Transverse colon (tissue), 3 donors: ENCODE results near the gene BCL2L12.

Source experiments
- CTCF ChIP-seq, 5 experiments: fragments of 200-600 bp in 3 of 5; fragments of 450-650 bp in 2 of 5; sonication (generic) in 3 of 5; IDR thresholded peaks; 1 replicate in 2 of 5; 2 replicates in 3 of 5; pipeline ENCODE4 v1.5.1; 2016 to 2017; ENCODE audit warnings: antibody characterized with exemption in 5 of 5, inconsistent platforms in 3 of 5, mild to moderate bottlenecking in 2 of 5, moderate library complexity in 1 of 5
- POLR2A ChIP-seq: fragments of 450-650 bp; IDR thresholded peaks from one replicate; pipeline ENCODE4 v1.6.1; 2016; ENCODE audit warnings: antibody characterized with exemption, mild to moderate bottlenecking, moderate library complexity

GRCh38 chr19:49629659-49630058 lies 36.1 kb upstream of the BCL2L12 start:
- TF ChIP-seq CTCF (IDR thresholded peaks at IDR 0.05) (no peak), POLR2A (no peak)
